Stimulated activated CD4-positive, alpha-beta T cell treated with anti-CD3 and anti-CD28 coated beads, TNF-alpha, amount 100 ng/mL, for 4 hours (primary cell): ENCODE measurements around the gene HINT3.
A peak's percentile ranks its signal among the peaks of the same experiment; 100 is the strongest.
"Not testable (repeated sequence)": the region's sequence is repeated elsewhere in the genome, so short reads cannot be mapped to it uniquely, and the experiment has no call there.

ENCODE experiments used
- DNase-seq, 3 experiments: peaks; one replicate each; pipeline ENCODE4 v3.0.0-alpha.2; 2020; ENCODE audit warnings: low read depth in 3 of 3

The HINT3 gene

DNA sequence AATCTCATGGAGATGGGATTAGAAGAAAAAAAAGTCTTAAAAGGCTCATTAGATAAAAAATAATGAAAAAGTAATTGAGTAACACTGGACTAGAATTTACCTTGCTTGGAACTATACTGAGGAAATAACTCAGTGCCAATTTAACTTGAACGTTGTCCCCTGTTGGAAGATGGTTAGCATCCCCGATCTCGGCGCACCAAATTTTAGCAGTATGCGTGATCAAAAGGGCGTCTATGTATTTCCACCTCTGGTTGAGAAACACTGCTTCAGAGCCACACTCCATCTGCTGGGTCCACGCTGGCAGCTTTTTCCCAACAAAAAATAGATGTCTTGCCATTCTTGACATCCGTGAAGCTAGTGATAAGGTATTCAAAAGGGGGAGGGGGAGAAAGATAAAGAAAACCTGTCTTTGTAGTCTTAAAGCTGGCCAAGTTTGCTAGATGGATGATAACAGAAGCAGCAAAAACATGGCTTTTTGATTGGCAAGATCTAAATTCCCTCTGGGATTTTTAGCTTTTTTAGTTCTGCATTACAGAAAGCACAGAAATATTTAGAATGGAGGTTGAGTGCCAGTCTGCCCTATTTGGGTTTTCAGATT lies 6.4 kb downstream of the HINT3 start:
- no peak for DNase-seq

GRCh38 chr6:125963817-125964216 lies 7.2 kb downstream of the HINT3 start:
- DNase-seq, result no peak

- DNase-seq, result no peak
Measured at GRCh38 chr6:125966569-125966968, 10.0 kb downstream of the HINT3 start.

DNA sequence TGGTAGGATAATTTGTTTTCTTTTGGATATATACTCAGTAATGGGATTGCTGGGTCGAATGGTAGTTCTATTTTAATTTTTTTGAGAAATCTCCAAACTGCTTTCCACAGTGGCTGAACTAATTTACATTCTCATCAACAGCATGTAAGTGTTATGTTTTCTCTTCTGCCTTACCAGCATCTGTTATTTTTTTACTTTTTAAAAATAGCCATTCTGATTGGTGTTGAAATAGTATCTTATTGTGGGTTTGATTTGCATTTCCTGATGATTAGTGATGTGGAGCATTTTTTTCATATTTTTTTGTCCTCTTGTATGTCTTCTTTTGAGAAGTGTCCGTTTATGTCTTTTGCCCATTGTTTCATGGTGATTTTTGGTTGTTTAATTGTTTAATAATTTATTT lies 11.9 kb downstream of the HINT3 start:
- DNase-seq, result no peak

GRCh38 chr6:125970760-125971159 lies 14.2 kb downstream of the HINT3 start:
- no peak for DNase-seq

GRCh38 chr6:125972478-125972877 lies 15.9 kb downstream of the HINT3 start:
- DNase-seq, result not testable (repeated sequence)

DNA sequence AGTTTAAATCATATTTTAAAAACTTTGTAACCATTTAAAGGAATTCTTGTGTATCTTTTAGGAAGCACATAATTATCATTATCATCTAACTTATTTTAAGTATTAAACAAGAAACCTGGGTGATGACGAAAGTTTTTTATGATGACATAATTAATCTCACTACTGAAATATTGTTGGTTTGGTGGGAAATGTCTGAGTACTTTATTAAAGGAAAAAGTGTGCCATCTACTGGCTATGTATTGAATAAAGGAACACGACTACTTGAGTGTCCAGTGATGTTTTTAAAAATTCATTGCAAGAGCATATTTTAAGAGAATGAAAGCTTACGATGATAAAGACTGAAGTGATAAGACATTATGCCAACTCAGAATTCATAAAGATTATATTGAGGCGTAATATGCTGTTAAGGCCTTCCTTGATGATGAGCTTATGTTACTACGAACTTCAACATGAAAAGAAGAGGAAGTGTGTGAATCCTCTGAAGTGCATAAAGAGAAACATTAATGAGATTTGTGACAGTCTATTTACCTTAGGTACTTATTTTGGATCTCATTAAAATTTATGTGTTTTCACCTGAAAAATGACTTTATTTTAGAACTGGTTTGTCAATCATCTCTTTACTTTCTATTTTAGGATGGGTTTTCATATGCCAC lies 17.8 kb downstream of the HINT3 start:
- DNase-seq, result no peak

DNA sequence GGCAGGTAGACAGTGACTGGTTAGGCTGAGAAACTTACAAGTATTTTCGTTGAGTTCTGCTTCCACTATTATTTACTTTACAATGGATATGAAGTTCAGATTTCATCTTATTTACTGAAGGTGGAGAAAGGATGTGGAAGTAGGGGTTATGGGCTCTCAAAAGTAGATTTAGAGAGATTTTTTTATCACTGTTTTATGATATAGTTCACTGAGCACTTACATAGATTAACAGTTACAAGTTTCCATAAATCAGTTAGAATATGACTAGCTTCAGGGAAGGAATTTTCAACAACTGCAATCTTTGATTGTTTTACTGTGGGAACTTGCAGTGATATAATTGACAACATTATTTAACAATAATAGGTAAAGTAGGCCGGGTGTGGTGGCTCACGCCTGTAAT lies 22.5 kb downstream of the HINT3 start:
- no peak for DNase-seq

- no peak for DNase-seq
Measured at GRCh38 chr6:125981571-125982185, 25.1 kb downstream of the HINT3 start.

- no peak for DNase-seq
Measured at GRCh38 chr6:125983246-125983945, 26.8 kb downstream of the HINT3 start.

GRCh38 chr6:125984311-125984710 lies 27.7 kb downstream of the HINT3 start:
- DNase-seq, result no peak

DNA sequence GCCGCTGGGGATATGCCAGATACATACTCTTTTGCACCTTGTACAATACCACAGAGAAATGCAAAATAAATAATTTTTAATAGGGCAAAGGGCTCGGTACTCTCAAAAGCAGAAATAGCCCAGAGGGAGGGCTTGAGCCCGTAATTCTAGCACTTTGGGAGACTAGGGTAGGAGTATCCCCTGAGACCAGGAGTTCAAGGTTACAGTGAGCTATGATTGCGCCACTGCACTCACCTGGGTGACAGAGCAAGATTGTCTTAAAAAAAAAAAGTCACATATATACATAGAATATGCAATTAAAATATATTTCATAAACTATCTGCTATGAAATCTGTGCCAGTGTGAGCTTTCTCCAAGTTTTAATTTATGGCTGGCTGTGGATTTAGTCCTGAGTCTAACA lies 29.0 kb downstream of the HINT3 start:
- DNase-seq, result no peak

DNA sequence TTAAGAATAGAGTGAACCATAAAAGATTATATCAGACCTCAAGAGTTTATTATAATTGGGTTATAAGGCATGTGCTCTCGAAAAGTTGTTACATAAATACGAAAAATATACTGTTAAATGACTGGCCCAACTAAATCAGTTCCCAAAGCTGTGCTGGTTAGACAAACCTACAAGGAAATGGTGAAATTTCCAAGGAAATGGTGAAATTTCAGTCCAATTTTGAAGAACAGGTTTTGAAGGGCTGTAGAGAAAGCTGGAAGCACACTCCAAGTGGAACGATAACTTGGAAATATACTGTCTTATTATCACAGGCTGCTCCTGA lies 29.4 kb downstream of the HINT3 start:
- no peak for DNase-seq

GRCh38 chr6:125986301-125987025 lies 29.9 kb downstream of the HINT3 start, which contains the start of gene TRMT11:
Gene TRMT11, plus strand, starts transcription at chr6:125986540. Its CDS starts 11 bp downstream, at chr6:125986551.
- DNase-seq, result peak; percentile 61 to 70 (median 68)

GRCh38 chr6:125987026-125987617 lies 30.6 kb downstream of the HINT3 start:
- DNase-seq, result no peak

- no peak for DNase-seq
Measured at GRCh38 chr6:125988280-125988679, 31.7 kb downstream of the HINT3 start.

DNA sequence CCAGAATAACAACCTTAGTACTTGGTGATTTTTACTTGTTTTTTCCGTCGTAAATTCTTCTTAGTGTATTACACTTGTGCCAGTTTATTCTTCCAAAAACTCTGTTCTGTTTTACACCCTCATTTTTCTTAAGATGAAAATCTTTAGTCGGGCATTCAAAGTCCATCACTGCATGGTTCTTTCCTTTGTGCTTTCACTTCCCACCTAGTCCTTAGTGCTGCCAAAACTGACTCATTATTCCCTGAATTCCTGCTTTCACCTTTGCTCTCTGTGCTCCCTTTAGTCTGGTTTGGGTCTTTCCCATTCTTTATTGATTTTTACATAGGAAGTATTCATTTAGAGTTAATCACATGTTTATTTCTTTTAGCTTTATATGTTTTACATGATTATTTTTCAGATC lies 33.1 kb downstream of the HINT3 start:
- DNase-seq, result no peak

GRCh38 chr6:125991653-125992052 lies 35.1 kb downstream of the HINT3 start:
- no peak for DNase-seq

DNA sequence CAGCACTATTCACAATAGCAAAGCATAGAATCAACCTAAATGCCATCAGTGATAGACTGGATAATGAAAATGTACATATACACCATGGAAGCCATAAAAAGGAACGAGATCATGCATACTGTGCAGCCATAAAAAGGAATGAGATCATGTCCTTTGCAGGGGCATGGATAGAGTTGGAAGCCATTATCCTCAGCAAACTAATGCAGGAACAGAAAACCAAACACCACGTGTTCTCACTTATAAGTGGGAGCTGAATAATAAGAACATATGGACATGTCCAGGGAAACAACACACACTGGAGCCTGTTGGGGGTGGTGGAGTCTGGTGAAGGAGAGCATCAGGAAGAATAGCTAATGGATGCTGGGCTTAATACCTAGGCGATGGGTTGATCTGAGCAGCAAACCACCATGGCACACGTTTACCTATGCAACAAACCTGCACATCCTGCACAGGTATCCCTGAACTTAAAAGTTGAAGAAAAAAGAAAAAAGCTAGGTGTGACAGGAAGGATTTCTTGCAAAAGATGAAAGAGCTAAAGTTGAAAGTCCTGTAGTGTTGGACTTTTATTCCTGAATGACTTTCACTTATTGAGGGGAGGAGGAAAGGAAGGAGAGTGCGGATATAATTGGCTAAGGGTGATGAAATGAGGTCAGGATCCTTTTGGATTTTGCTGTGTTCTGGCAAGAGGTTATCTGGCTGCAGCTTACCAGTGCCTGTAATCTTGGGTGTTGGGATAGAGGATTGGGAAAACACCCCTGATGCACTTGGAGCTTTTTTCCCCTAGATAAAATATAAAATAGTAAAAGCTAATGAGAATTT lies 38.3 kb downstream of the HINT3 start:
- no peak for DNase-seq

DNA sequence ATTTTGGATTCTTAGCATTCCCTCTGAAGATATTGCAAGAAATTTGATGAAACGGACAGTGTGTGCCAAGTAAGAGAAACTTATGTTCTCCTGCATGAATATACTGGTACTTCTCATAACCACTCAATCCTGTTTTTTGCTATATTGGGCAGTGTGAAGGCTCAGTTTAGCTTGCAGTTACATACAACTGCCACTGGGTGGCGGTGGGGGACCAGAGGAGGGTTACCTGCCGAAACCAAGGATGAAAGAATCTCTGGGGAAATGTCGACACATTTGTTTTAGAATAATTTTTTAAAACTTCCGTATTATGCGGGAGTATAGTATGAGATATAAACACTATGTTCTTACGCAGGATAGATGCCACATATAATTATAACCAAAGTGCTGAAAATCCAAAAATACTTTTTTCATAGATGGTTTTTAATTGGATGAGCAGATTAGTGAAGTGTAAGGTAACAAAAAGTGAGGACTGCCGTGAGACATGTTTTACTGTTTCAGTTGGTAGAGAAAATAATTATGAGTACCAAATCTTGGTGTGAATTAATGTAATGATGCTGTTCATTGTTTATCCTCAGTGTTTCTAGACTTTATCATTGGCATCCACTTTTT lies 39.5 kb downstream of the HINT3 start:
- peak; percentile 39 to 51 (median 46) for DNase-seq
